HG02981 (cell line): ENCODE results near the gene MRTFA.
"Not testable (repeated sequence)": the region's sequence is repeated elsewhere in the genome, so short reads cannot be mapped to it uniquely, and the experiment has no call there.

Experiments
- ATAC-seq: cut with Tn5 transposase; IDR thresholded peaks from one replicate; pipeline ENCODE4 v1.9.1; 2021; ENCODE audit warnings: mild to moderate bottlenecking, moderate library complexity; ENCODE audit not compliant: unreplicated experiment

MRTFA gene

DNA sequence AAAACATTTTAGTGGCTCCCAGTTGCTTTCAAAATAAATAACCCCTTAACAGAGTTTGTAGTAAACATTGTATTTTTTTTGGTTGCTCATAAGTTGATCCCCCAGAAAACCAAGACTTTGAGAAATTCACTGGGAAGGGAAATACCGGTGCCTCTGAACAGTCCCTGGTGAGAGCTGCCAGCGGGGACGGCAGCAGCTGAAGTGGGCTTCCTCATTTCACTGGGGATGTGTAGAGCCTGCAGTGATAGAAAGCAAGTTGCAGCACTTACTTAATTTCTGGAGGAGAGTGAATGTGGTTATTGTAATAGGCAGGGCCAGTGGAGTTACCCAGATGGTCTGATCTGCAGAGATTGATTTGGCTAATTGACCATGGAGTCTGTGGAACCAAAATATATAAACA is 24.2 kb upstream of the MRTFA start:
- ATAC-seq, result no peak

DNA sequence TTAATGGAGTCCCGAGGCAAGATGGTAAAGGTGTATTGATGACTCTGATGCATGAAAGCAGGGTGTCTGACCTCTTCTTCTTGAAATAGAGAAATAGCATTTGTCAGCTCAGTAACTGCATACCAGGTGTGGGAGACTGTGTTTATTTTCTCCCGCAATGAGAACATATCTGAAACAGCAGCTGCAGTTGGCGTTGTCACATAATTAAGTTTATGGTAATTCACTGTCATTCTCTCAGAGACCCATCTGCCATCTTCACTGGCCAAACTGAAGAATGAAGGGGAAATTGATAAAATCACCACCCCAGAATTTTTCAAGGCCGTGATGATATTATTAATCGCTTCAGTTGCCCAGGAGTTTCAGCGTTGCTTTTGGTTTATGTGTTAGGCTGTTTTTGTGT is 22.6 kb upstream of the MRTFA start:
- no peak for ATAC-seq

DNA sequence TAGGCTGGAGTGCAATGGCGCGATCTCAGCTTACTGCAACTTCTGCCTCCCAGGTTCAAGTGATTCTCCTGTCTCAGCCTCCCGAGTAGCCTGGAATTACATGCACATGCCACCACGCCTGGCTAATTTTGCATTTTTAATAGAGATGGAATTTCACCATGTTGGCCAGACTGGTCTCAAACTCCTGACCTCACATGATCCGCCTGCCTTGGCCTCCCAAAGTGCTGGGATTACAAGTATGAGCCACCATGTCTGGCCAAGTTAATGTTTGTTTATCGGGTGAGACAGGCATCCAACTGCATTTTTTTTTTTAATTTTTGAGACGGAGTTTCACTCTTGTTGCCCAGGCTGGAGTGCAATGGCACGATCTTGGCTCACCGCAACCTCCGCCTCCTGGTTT is 20.1 kb upstream of the MRTFA start:
- not testable (repeated sequence) for ATAC-seq

DNA sequence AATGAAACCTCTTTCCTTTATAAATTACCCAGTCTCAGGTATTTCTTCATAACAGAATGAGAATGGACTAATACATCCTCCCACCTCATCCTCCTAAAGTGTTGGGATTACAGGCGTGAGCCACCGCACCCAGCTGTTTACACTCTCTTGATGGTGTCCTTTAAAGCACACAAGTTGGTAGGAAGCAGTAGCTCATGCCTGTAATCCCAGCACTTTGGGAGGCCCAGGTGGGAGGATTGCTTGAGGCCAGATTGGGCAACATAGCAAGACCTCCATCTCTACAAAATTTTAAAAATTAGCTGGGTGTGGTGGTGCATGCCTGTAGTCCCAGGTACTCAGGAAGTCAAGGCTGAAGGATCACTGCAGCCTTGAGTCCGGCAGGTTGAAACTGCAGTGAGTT is 19.4 kb upstream of the MRTFA start:
- not testable (repeated sequence) for ATAC-seq

DNA sequence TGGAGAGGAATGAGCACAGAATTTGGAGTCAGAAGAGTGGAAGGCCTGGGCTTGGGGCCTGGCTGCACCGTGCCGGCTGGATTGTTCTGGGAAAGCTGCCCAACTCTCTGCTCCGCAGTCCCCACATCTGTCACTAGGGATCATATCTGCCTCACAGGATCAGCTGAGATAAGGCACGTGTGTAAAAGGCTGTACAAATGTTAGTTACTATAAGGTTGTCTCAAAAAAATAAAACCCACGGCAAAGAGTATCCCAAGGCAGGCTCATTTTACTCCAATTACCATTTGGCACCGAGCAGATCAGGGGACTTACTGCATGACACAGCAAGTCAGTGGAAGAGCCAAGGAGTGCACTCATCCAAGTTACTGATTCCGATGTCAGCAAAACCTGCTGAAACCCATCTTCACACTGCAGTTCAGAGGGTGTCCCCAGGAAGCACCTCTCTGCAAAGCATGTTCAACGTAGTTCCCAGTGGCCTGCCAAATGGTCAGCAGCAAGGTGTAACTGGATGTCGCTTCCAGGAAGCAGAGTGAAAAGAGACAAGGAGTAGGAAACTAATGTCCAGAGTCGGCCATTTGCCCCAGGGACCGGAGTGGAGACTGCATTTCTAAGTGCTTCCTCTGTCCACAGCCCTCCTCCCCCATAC is 18.1 kb upstream of the MRTFA start:
- ATAC-seq, result no peak

DNA sequence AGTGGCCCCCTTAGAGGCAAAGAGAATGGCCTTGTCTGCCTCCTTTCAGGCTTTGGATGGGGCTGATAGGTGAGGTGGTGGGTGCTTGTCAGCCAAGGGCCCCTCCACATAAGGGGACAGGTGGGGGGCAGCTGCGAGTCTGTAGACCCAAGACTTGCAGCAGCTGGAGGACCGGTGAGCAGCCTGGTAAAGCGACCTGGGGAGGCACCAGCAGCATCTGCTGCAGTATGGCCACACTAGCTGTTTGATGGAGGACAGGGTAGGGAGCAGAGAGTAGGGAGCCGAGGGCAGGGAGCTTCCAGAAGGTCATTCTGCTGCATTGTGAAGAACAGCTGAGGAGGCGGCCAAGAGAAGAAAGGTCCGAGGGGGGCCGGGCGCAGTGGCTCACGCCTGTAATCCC is 16.8 kb upstream of the MRTFA start:
- no peak for ATAC-seq

DNA sequence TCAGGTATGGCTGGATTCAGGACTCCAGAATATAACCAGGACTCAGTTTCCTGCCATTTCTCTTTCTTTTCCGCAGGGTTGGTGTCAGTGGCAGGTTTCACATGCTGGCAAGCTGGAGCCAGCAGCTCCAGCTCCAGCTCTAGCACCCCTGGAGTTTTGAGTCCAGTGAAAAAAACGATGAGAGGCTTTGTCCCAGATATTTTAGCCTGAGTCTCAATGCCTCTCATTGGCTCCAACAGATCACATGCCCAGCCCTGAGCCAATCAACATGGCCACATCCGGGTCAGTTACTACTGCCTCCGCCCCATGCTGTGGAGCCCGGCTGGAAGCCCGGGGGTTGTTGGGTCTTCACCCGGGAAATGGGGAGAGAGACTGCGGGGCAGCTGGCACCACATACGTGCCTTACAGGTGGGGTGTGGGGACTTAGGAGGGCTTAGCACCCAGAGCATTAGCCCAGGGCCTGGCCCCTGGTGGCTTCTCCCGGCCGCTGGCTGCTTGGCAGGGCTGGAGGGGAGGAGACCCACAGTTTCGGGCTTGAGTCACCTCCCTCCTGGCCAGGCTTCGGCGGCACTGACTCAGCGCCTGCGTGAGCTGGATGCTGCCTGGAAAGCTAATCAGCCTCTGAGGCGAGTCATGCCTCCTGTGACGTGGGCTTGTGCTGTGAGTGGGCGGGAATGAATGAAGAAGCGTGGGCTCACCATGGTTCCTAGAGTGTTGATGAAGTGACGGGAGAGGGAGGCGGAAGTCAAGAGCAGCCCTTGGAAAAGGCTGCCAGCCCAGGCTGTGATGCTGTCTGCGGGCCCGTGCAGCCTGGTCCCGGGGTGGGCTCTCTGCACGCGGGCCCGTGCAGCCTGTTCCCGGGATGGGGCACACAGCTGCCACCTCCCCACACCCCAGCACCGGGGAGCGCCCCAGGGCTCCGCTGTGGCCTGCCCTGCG is 15.3 kb upstream of the MRTFA start:
- ATAC-seq, result peak; percentile 67

DNA sequence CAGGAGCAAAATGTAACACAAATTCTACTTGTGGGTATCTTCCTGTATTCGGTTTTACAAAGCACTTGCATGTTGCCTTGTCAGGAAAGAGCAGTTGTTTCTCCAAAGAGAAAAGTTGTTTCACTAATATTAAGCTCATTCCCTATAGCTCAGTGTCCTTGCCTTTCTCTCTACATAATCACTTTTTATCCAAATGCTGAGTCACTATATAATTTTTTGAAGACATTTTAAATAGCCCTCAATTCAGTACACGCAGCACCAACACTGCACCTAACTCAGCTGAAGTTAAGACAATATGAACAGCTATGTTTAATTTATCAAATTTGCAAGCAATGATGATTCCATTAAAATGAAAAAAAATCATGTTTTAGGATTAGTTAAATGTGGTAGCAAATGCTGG is 14.5 kb upstream of the MRTFA start:
- ATAC-seq, result no peak

DNA sequence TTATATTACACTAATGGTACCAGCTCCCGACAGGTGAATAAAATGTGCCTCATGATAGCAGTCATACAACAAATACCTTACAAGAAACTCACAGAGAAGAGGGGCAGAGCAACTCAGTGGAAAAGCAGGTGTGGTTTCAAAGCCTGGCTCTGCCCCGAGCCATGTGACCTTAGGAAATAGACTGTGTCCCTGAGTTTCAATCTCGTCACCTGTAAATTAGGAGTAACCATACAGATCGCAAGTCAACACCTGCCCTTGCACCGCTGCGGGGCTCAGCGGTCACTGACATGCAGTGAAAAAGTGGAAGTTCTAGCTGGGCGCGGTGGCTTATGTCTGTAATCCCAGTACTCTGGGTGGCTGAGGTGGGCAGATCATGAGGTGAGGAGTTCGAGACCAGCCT is 11.9 kb upstream of the MRTFA start:
- no peak for ATAC-seq

DNA sequence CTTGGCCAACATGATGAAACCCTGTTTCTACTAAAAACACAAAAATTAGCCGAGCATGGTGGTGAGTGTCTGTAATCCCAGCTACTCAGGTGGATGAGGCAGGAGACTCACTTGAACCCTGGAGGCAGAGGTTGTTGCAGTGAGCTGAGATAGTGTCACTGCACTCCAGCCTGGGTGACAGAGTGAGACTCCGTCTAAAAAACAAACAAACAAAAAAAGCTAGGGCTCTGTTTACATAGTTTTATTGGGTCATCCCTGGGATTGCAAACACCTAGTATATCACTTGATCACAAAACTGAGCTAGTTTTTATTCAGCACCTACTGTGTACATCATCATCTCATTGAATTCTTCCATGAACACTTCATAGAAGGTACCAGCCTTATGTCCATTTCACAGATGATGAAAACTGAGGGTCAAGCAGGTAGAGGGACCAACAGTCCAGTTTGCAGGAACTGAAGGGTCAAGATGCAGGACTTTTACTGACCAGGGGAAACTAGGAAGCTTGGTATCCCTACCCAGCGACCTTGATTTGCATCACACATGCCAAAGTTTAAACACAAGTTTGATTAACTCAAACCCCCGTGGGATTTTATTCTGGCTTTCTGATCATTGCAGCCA is 9.2 kb upstream of the MRTFA start:
- no peak for ATAC-seq

DNA sequence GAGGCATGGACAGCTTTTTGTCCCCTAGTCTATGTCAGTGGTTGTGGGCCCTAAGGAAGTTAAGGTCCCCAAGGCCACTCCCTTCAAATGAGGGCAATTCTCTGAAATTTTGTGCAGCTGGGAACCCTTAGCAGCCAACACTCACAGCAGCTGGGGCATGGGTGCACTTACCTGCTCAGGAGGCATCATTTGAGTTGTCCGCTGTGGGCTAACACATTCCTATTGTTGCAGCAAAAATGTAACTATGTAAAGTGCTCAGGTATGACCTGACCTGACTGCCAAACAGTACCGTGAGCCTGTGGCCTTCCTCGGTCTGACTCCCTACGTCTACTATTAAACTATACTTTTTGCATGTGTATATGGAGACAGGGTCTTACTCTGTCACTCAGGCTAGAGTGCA is 5.8 kb upstream of the MRTFA start:
- ATAC-seq, result no peak

DNA sequence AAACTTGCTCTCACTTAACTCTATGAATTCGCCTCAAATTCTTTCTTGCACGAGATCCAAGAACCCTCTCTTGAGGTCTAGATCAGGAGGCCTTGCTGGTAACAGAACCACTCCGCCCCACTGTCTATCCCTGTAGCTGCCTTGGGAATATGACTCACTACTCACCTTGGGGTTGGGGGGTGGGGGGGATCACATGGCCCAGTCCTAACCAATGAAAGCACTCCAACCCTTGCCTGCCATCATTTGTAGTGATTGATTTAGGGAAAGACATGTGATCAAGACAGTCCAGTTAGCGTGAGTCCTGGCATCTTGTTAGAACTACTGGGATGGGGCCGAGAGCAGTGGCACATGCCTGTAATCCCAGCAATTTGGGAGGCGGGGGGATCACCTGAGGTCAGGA is 4.8 kb upstream of the MRTFA start:
- no peak for ATAC-seq

DNA sequence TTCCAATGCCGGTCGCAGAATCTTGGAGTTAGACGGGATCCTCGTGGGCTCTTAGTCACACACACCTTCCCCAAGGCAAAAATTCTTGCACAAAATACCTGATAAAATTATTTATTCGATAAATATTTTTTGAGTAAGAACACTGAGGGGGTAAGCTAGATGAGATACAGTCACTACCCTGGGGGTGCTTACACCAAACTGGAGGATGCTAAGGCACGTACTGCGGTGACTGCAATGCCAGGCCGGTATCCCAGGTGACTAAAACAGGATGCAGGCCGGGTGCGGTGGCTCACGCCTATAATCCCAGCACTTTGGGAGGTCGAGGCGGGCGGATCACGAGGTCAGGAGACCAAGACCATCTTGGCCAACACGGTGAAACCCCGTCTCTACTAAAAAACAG is 1.7 kb upstream of the MRTFA start:
- no peak for ATAC-seq

DNA sequence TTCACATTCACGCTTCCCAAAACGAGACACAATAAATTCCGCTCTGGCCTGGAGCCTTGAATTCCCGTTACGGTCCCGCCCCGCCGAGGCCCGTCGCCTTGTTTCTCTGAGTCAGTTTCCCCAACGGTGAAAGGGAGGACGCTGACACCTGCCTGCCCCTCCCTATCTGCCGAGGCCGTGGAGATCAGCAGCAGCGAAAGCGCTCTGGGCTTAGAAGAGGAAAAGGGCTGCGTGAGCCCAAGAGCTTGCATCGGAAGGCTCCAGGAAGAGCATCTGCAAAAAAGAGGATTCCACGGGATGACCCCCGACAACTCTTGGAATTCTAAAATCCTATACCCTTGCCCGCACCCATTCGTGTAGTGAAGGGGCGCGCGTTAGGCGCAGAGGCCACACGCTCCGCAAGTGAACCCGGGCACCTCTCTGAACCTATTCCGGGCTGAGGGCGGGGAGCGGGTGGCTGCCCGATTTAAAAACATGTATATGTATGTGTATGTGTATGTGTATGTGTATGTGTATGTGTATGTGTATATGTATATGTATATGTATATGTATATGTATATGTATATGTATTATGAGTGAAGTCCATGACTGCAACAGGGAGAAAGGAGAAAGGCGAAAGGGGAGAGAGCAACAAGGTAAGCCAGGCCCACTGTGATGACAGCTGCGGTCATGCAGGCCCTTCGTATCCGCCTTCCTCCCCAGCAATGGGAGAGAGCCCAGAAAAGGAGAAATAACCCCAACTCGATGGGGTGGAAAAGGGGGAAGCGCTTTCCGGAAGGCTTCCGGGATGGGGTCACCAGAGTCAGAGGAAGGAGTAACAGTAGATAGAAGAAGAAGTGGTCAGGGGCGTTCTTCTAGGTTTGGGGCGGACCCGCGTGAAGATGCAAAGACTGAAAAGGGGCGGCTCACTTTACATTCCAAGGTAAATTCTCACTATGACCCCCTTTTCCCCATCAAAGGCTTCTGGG is 948 bp upstream of the MRTFA start:
- no peak for ATAC-seq

DNA sequence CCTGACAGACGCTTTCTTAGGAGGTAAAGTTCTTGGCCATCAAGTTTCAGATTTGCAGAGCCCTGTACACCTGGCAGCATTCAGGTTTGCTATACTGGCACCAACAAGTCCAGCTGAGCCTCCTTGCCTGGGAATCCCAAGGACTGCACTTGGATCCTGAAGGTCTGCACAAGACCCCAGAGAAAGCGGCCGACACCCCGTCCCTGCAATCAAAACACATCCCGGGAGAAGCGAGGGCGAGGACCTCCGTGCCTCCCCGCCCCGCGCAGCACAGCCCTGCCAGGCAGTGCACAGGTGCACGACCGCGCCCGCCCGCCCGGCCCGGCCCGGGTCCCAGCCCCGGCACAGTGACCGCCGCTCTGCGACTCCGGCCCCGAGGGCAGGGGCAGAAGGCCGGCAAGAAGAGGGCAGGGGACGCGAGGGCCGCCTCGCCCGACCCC is 559 bp downstream of the MRTFA start:
- peak; percentile 23 for ATAC-seq

DNA sequence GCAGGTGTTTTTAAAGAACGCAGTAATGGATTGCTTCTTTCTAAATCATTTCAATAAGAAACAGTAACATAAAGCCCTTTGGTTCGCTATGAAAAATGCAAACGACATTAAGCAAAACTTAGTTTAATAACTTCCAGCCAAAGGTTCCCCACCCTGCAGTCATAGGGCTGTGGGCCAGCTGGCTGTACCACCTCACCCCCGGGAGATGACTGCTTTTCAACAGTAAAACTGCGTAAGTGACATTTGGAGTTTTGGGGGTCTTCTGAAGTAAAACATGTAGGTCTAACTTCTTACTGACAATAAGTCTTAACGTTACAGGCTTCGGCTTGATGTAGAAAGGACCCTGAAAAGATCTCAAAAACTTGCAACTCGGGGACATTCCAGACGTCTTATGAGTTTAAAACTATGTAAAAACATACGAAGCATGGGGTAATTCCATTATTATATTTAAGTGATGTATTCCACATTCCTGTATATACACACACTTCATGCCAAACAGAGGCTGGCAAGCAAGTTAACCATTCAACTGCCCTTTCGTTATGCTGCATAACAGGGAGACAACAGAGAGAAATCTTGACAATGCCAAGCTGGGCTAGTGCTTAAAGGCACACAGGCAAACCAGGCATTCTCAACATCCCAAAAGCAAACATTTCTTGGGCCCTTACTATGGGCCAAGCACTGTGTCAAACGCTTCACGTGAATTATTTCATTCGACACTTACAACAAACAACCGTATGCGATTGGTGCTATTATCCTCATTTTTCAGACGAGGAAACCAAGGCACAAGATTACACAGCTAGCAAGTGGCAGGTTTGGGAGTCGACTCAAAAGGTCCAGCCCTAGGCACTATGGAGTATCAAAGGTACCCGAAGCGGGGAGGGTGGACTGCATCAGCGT is 1.2 kb downstream of the MRTFA start:
- no peak for ATAC-seq

DNA sequence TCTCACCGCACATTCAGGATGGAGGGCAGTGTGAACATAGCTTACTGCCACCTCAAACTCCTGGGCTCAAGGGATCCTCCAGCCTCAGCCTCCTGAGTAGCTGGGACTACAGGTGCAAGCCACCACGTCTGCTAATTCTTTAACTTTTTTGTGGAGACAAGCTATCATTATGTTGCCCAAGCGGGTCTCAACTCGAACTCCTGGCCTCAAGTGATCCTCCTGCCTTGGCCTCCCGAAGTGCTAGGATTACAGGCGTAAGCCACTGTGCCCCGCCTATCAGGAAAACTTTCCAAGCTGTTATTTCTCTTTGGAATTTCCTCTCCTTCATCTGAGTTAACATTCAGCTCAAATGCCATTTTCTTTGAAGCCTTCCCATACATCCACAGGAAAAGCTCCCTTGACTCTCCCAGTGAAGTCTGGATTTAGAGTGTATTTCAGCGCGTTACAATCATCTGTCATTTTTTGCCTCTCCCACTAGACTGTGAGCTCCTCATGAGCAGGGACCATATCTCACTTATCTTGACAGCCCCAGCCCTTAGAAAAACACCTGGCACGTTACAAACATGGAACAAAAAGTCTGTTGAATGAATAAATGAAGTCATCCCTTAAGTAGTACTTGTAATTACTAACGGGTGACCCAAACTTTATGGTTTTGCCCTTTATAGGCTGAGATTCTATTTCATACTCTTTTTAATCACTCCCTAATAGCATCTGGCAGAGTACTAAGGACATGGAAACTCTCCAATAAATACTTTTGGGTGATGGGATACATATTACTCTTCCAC is 2.2 kb downstream of the MRTFA start:
- ATAC-seq, result no peak

DNA sequence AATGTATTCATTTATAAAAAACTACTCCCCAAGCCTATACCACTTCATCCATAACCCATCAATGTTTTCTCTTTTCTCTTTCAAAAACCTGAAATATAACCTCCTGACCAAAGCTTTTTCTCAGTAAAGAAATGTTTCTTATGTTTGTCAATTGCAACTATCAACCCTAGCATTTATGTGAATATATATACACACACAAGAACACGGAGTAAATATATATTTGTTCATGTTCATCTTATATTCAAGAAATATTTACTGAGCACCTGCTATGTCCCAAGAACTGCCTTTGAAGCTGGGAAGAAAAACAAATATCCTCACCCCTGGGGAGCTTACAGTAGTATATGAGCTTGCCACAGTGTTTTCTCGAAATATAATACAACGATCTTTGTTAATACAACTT is 3.5 kb downstream of the MRTFA start:
- no peak for ATAC-seq

DNA sequence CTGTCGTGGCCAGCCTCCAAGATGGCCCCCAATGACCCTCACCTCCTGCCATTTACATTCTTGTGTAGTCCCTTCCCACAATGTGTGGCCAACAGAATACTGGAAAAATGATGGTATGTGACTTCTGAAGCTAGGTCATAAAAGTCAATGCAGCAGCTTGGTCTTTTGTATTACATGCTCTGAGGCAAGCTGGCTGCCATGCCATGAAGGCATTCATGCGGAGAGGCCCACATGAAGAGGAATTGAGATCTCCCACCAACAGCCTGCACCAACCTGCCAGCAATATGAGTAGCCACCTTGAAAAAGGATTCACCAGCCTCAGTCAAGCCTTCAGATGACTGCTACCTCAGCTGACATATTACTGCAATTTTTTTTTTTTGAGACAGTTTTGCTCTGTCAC is 4.6 kb downstream of the MRTFA start:
- ATAC-seq, result no peak
